Esophagus squamous epithelium (tissue), 5 donors: ENCODE measurements around the gene RBPJL. TPM values are rescaled to one million over a fixed set of nuclear protein-coding genes. Genes with fewer than 3 reads are reported as not detected.
A peak's percentile ranks its signal among the peaks of the same experiment; 100 is the strongest.

Experiments
- DNase-seq: peaks from one replicate; lab custom pipeline; 2025; lab: John Stamatoyannopoulos, UW
- H3K27ac ChIP-seq, 4 donors: fragments of 200-600 bp; sonication (generic); one replicate each; pipeline ENCODE4 v1.5.1; 2016 to 2019; ENCODE audit warnings: mild to moderate bottlenecking in 1 of 4
- H3K27me3 ChIP-seq, 4 donors: fragments of 200-600 bp; sonication (generic); 1 replicate in 3 of 4; 2 replicates in 1 of 4; pipeline versions ENCODE4 v1.5.1 to v1.6.0; 2017 to 2021; ENCODE audit warnings: antibody characterized with exemption in 1 of 4
- H3K36me3 ChIP-seq, 3 donors: fragments of 200-600 bp; sonication (generic); one replicate each; pipeline ENCODE4 v1.5.1; 2016 to 2019
- H3K4me1 ChIP-seq, 3 donors: fragments of 200-600 bp; sonication (generic); one replicate each; pipeline ENCODE4 v1.5.1; 2017 to 2019
- H3K4me3 ChIP-seq, 4 donors: fragments of 200-600 bp; sonication (generic); 1 replicate in 3 of 4; 2 replicates in 1 of 4; pipeline ENCODE4 v1.5.1; 2016 to 2019; ENCODE audit warnings: mild to moderate bottlenecking in 2 of 4, moderate library complexity in 1 of 4
- H3K9me3 ChIP-seq, 3 donors: fragments of 200-600 bp; sonication (generic); one replicate each; pipeline ENCODE4 v1.5.1; 2016 to 2019
- POLR2A ChIP-seq, 4 donors: fragments of 450-650 bp; IDR thresholded peaks; one replicate each; pipeline ENCODE4 v1.6.1; 2017; ENCODE audit warnings: antibody characterized with exemption in 4 of 4, mild to moderate bottlenecking in 4 of 4, moderate library complexity in 3 of 4
- WGBS, 2 donors: methylation state at CpG; one replicate each; pipeline ENCODE4 v1.1.5; 2018; 5-methylcytosine and 5-hydroxymethylcytosine counted together
- intact Hi-C: fragments of 100-400 bp; cut with DNase I; formaldehyde crosslinking; loops from one replicate; pipeline ENCODE4 v1.15.0; 2022
- total RNA-seq, 4 donors: library from RNA; depleted of rRNA; stranded (reverse); fragments of >200 nt; gene quantifications; one replicate each; pipeline ENCODE4 v1.1.0, GENCODE V29; 2016
- TF ChIP-seq, protein P1 (sequence below), 6 experiments: fragments of 450-650 bp in 4 of 6; fragments of 200-600 bp in 2 of 6; sonication (generic) in 2 of 6; IDR thresholded peaks; one replicate each; pipeline ENCODE4 v1.5.1; 2016 to 2019; ENCODE audit warnings: antibody characterized with exemption in 6 of 6, mild to moderate bottlenecking in 4 of 6, moderate library complexity in 4 of 6
- donor health status: DM: yes; HTN: yes; CAD: no.

The RBPJL gene
- total RNA-seq, 4 donors from 2014 or later = not detected

DNA sequence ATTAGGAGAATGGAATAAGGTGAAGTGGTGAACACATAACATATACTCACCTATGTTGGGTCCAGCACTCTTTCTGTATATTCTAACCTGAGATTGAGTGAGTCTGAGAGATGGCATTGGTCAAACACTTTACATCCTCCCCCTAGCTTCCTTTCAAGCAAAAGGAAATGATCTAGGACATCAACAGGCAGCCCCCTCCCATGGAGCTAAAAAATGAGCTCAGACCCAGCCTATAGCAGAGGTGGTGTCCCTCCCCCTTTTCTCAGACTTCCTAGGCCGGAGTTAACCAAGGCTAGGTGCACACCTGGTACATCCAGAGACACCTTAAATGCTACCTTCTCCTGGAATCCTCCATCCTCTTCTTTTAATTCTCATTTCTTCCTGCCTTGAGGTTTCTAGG is 47.1 kb downstream of the RBPJL start:
- H3K27ac ChIP-seq = peak overlapping the region in 1 of 4 donors; percentile 3
- intact Hi-C loops = no loop called here
- H3K27me3 ChIP-seq = no peaks in the 10 kb centered on the region
- no peaks in the 10 kb centered on the region for H3K36me3 ChIP-seq
- H3K9me3 ChIP-seq = no peaks in the 10 kb centered on the region
- WGBS, 2 donors = 82 to 86% methylated on average over 1 of the region's 1 CpG
- H3K4me3 ChIP-seq = no peak overlapping the region
- TF ChIP-seq, protein P1, sequence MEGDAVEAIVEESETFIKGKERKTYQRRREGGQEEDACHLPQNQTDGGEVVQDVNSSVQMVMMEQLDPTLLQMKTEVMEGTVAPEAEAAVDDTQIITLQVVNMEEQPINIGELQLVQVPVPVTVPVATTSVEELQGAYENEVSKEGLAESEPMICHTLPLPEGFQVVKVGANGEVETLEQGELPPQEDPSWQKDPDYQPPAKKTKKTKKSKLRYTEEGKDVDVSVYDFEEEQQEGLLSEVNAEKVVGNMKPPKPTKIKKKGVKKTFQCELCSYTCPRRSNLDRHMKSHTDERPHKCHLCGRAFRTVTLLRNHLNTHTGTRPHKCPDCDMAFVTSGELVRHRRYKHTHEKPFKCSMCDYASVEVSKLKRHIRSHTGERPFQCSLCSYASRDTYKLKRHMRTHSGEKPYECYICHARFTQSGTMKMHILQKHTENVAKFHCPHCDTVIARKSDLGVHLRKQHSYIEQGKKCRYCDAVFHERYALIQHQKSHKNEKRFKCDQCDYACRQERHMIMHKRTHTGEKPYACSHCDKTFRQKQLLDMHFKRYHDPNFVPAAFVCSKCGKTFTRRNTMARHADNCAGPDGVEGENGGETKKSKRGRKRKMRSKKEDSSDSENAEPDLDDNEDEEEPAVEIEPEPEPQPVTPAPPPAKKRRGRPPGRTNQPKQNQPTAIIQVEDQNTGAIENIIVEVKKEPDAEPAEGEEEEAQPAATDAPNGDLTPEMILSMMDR (IDR thresholded peaks at IDR 0.05) = no peak
- no peak for TF ChIP-seq POLR2A (IDR thresholded peaks at IDR 0.05)
- H3K4me1 ChIP-seq = peaks cover 20 to 46% (median 29%) of the 10 kb centered on the region in 3 donors
- DNase-seq = no peak

- TF ChIP-seq POLR2A (IDR thresholded peaks at IDR 0.05) = no peak
- TF ChIP-seq, protein P1 (IDR thresholded peaks at IDR 0.05) = no peak
- 56 to 63% methylated on average over 9 of the region's 9 CpGs for WGBS, 2 donors
- Histone ChIP-seq H3K4me1 (peaks cover 23 to 49% (median 38%) of the 10 kb centered on the region in 3 donors), H3K4me3 (no peak overlapping the region), H3K9me3 (no peaks in the 10 kb centered on the region), H3K27me3 (no peaks in the 10 kb centered on the region), H3K27ac (peak overlapping the region; percentile 35 to 73 (median 50)), H3K36me3 (no peaks in the 10 kb centered on the region)
- intact Hi-C loops = no loop called here
- no peak for DNase-seq
These were observed 48.0 kb downstream of the RBPJL start for GRCh38 chr20:45354423-45355208.

DNA sequence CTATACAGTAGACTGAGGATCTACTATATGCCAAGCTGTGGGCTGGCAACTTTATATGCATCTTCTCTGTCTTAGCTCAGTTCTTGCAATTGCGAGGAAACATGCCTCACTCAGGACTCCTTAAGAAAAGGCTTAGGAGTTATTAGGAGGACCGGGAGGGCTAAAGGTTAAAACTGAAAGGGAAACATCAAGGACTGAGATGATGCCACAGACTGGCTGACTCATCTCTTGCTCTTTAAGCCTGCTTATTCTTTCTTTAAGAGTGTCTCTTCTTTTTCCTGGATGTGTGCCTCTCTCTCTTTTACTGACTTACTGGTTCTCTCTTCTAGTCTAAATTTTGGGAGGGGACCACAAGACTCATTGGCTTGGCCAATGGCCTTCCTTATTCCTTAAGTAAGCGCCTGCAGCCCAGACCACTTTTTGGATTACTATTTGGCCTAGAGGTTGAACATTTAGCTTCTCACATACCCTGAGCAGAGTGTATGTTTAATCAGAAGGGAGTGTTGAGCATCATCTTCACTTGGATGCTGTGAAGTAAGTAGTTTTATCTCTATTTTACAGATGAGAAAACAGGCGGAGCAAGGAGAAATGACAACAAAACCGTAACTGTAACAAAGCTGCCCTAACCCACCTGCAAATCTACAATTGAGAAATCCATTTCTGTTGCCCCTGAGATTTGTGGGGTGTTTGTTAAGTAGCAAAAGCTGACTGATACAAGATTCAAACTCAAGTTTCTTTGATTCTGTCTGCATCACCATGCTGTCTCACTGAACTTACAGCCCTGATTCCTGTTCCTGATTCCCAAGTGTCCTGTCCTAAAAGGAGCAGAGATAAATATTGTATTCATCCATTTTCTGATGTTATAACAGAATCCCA is 48.8 kb downstream of the RBPJL start:
- TF ChIP-seq, protein P1 (IDR thresholded peaks at IDR 0.05) = no peak
- no peak for TF ChIP-seq POLR2A (IDR thresholded peaks at IDR 0.05)
- H3K27ac ChIP-seq = peak overlapping the region; percentile 35 to 73 (median 50)
- H3K4me3 ChIP-seq = no peak overlapping the region
- no peaks in the 10 kb centered on the region for H3K36me3 ChIP-seq
- WGBS, 2 donors = 37 to 53% methylated on average over 5 of the region's 5 CpGs
- peaks cover 23 to 57% (median 42%) of the 10 kb centered on the region in 3 donors for H3K4me1 ChIP-seq
- no peaks in the 10 kb centered on the region for H3K9me3 ChIP-seq
- intact Hi-C loops = no loop called here
- no peak for DNase-seq
- H3K27me3 ChIP-seq = no peaks in the 10 kb centered on the region

DNA sequence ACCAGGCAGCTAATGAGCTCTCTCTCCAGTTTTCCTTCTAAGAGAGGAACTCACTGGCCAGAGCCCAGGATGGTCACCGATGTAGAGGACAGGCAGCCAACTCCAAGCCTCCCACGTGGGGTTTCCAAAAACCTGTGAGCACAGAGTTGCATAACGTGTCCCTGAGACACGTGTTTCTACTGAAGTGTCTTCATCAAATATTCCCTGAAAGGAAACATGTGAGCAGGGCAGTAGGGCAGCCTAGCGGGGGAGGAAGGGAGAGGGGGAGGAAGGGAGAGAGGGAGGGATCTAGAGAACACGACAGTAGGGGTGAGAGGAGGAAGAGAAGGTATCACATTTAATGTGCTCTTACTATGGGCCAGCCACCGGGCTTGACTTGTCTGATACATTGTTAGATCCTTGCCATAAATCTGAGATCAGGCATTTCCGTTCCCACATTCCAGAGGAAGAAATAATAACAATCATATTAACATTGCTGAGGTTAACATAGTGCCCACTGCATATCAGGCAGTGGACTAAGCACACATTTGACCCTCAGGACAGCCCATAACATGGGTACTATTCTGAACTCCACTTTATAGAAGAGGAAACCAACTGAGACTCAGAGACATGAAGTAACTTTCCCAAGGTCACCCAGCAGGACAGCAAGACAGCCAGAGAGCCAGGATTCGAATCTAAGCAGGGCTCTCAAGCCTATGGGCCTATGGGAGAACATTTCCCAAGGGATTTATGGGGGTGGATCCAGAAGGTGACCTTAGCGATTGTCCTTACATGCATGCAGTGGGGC is 51.8 kb downstream of the RBPJL start:
- no peaks in the 10 kb centered on the region for H3K9me3 ChIP-seq
- WGBS, 2 donors = 20 to 38% methylated on average over 10 of the region's 10 CpGs
- no peaks in the 10 kb centered on the region for H3K27me3 ChIP-seq
- H3K27ac ChIP-seq = peak overlapping the region; percentile 59 to 95 (median 86)
- H3K4me1 ChIP-seq = peaks cover 29 to 67% (median 47%) of the 10 kb centered on the region in 3 donors
- H3K36me3 ChIP-seq = no peaks in the 10 kb centered on the region
- TF ChIP-seq, protein P1 (IDR thresholded peaks at IDR 0.05) = no peak
- peak in 1 of 4 donors; percentile 10 for TF ChIP-seq POLR2A (IDR thresholded peaks at IDR 0.05)
- H3K4me3 ChIP-seq = no peak overlapping the region
- intact Hi-C loops = no loop called here
- no peak for DNase-seq
